ENCODE data around the gene GPS2.

Gene GPS2

GRCh38 chr17:7318121-7318860, 3.1 kb upstream of the GPS2 start:
- DNase-seq (ENCODE audit: extremely low spot score): no peak
- TF ChIP-seq LEF1 (IDR thresholded peaks at IDR 0.05; ENCODE audit: borderline replicate concordance) (no peak), ELF4 (IDR thresholded peaks at IDR 0.05) (no peak), ARNT (IDR thresholded peaks at IDR 0.05) (no peak), NFRKB (IDR thresholded peaks at IDR 0.05) (no peak), BHLHE40 (IDR thresholded peaks at IDR 0.05; ENCODE audit: borderline replicate concordance) (no peak), FOXM1 (IDR thresholded peaks at IDR 0.05; ENCODE audit: borderline replicate concordance) (no peak), FOXK2 (IDR thresholded peaks at IDR 0.05) (no peak), SP1 (IDR thresholded peaks at IDR 0.05) (no peak), CTBP1 (IDR thresholded peaks at IDR 0.05; ENCODE audit: borderline replicate concordance) (no peak), L3MBTL2 (conservative IDR thresholded peaks at IDR 0.05) (no peak)
- TF ChIP-seq, protein P1, sequence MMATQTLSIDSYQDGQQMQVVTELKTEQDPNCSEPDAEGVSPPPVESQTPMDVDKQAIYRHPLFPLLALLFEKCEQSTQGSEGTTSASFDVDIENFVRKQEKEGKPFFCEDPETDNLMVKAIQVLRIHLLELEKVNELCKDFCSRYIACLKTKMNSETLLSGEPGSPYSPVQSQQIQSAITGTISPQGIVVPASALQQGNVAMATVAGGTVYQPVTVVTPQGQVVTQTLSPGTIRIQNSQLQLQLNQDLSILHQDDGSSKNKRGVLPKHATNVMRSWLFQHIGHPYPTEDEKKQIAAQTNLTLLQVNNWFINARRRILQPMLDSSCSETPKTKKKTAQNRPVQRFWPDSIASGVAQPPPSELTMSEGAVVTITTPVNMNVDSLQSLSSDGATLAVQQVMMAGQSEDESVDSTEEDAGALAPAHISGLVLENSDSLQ (IDR thresholded peaks at IDR 0.05): no peak
- ChIA-PET CTCF (interaction anchor here (0.5 kb wide), 1 partner anchor 376 kb away, joined by 3 read pairs; no protein-coding TSS in a partner anchor), POLR2A (interaction anchor here (6.4 kb wide), 1 partner anchor 10 kb away, joined by 56 read pairs; the partner anchor contains the start of gene NEURL4)

DNA sequence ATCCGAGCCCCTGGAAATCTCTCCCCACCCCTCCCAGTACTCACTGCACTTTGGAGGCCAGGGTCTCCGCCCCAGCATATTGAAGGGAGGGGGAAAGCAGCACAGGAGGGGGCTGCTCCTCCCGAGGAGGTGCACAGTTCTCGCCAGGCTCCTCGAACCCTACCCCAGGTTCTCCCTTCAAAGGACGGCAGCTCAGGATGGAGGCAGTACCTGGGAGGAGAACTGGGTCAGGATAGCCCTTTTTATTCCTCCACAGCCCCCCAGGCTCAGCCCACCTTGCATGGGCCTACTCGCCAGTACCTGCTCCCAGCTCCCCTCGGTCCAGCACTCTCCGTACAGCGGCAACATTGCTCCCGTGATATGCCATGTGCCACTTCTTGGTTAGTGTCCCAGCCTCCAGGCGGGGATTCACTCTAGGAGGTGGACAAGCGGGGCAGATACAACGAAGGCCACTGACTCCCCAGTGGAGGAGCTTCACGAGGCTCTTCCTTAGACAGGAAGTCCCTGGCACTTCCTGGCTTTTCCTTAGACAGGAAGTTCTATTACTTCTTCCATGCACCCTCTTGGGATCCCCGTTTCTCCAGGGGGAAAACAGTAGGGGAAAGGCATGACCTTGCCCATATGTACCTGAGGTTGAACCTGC, 2.1 kb upstream of the GPS2 start:
- no peak for DNase-seq (ENCODE audit: extremely low spot score)
- TF ChIP-seq NFRKB (IDR thresholded peaks at IDR 0.05) (no peak), TARDBP (IDR thresholded peaks at IDR 0.05) (no peak), ARNT (IDR thresholded peaks at IDR 0.05) (no peak), SP1 (IDR thresholded peaks at IDR 0.05) (no peak), FOXK2 (IDR thresholded peaks at IDR 0.05) (no peak), FOXA1 (IDR thresholded peaks at IDR 0.05) (no peak), L3MBTL2 (conservative IDR thresholded peaks at IDR 0.05) (no peak), SUZ12 (IDR thresholded peaks at IDR 0.05) (no peak), FOXM1 (IDR thresholded peaks at IDR 0.05; ENCODE audit: borderline replicate concordance) (no peak), LEF1 (IDR thresholded peaks at IDR 0.05; ENCODE audit: borderline replicate concordance) (no peak), HDGF (IDR thresholded peaks at IDR 0.05; ENCODE audit: borderline replicate concordance) (no peak), CTBP1 (IDR thresholded peaks at IDR 0.05; ENCODE audit: borderline replicate concordance) (no peak), BHLHE40 (IDR thresholded peaks at IDR 0.05; ENCODE audit: borderline replicate concordance) (no peak), ZNF384 (IDR thresholded peaks at IDR 0.05) (no peak), ELF4 (IDR thresholded peaks at IDR 0.05) (no peak)
- TF ChIP-seq, protein P1 (IDR thresholded peaks at IDR 0.05): no peak
- ChIA-PET POLR2A (interaction anchor here (6.4 kb wide), 1 partner anchor 11 kb away, joined by 56 read pairs; the partner anchor contains the start of gene NEURL4), CTCF (no interaction called here)

- no peak for TF ChIP-seq FOXM1 (IDR thresholded peaks at IDR 0.05; ENCODE audit: borderline replicate concordance)
- no peak for TF ChIP-seq LEF1 (IDR thresholded peaks at IDR 0.05; ENCODE audit: borderline replicate concordance)
- TF ChIP-seq FOXA1 (IDR thresholded peaks at IDR 0.05): no peak
- no peak for TF ChIP-seq ELF4 (IDR thresholded peaks at IDR 0.05)
- TF ChIP-seq FOXK2 (IDR thresholded peaks at IDR 0.05): no peak
- no peak for TF ChIP-seq TARDBP (IDR thresholded peaks at IDR 0.05)
- CTCF ChIA-PET: interaction anchor here (0.7 kb wide), 1 partner anchor 9 kb away, joined by 4 read pairs; no protein-coding TSS in a partner anchor
- DNase-seq (ENCODE audit: extremely low spot score): no peak
- POLR2A ChIA-PET: interaction anchor here (6.4 kb wide), 1 partner anchor 12 kb away, joined by 56 read pairs; the partner anchor contains the start of gene NEURL4
Measured at GRCh38 chr17:7315570-7316235, 543 bp upstream of the GPS2 start.

GRCh38 chr17:7313890-7314718, 1.1 kb downstream of the GPS2 start:
- POLR2A ChIA-PET: interaction anchor here (0.6 to 6.4 kb wide), 8 partner anchors 14 to 93 kb away, joined by 3 to 56 read pairs (median 5); partner anchors contain the start of genes GABARAP, NEURL4, SLC2A4 and TMEM256
- CTCF ChIA-PET: interaction anchor here (1.2 to 1.4 kb wide), 3 partner anchors 11 to 246 kb away, joined by 3 to 5 read pairs (median 3); partner anchors contain the start of gene NEURL4
- no peak for DNase-seq (ENCODE audit: extremely low spot score)
- TF ChIP-seq SUZ12 (IDR thresholded peaks at IDR 0.05) (no peak), CTBP1 (IDR thresholded peaks at IDR 0.05; ENCODE audit: borderline replicate concordance) (no peak), NFRKB (IDR thresholded peaks at IDR 0.05) (no peak), FOXM1 (IDR thresholded peaks at IDR 0.05; ENCODE audit: borderline replicate concordance) (no peak), LEF1 (IDR thresholded peaks at IDR 0.05; ENCODE audit: borderline replicate concordance) (no peak)

GRCh38 chr17:7313088-7313889, 1.9 kb downstream of the GPS2 start:
- TF ChIP-seq LEF1 (IDR thresholded peaks at IDR 0.05; ENCODE audit: borderline replicate concordance) (no peak), ARNT (IDR thresholded peaks at IDR 0.05) (no peak), ELF4 (IDR thresholded peaks at IDR 0.05) (no peak)
- DNase-seq (ENCODE audit: extremely low spot score): peak; percentile 33
- CTCF ChIA-PET: interaction anchor here (1.2 to 1.4 kb wide), 3 partner anchors 12 to 247 kb away, joined by 3 to 5 read pairs (median 3); partner anchors contain the start of gene NEURL4
- POLR2A ChIA-PET: interaction anchor here (0.8 to 6.4 kb wide), 7 partner anchors 15 to 92 kb away, joined by 3 to 56 read pairs (median 6); partner anchors contain the start of genes GABARAP and NEURL4
